ENCODE data around the gene DSCAM. TPM values are rescaled to one million over a fixed set of nuclear protein-coding genes. Genes with fewer than 3 reads are reported as not detected.

The DSCAM gene, protein sequence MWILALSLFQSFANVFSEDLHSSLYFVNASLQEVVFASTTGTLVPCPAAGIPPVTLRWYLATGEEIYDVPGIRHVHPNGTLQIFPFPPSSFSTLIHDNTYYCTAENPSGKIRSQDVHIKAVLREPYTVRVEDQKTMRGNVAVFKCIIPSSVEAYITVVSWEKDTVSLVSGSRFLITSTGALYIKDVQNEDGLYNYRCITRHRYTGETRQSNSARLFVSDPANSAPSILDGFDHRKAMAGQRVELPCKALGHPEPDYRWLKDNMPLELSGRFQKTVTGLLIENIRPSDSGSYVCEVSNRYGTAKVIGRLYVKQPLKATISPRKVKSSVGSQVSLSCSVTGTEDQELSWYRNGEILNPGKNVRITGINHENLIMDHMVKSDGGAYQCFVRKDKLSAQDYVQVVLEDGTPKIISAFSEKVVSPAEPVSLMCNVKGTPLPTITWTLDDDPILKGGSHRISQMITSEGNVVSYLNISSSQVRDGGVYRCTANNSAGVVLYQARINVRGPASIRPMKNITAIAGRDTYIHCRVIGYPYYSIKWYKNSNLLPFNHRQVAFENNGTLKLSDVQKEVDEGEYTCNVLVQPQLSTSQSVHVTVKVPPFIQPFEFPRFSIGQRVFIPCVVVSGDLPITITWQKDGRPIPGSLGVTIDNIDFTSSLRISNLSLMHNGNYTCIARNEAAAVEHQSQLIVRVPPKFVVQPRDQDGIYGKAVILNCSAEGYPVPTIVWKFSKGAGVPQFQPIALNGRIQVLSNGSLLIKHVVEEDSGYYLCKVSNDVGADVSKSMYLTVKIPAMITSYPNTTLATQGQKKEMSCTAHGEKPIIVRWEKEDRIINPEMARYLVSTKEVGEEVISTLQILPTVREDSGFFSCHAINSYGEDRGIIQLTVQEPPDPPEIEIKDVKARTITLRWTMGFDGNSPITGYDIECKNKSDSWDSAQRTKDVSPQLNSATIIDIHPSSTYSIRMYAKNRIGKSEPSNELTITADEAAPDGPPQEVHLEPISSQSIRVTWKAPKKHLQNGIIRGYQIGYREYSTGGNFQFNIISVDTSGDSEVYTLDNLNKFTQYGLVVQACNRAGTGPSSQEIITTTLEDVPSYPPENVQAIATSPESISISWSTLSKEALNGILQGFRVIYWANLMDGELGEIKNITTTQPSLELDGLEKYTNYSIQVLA (N-terminal part only)
- not detected in 2 replicates for total RNA-seq

DNA sequence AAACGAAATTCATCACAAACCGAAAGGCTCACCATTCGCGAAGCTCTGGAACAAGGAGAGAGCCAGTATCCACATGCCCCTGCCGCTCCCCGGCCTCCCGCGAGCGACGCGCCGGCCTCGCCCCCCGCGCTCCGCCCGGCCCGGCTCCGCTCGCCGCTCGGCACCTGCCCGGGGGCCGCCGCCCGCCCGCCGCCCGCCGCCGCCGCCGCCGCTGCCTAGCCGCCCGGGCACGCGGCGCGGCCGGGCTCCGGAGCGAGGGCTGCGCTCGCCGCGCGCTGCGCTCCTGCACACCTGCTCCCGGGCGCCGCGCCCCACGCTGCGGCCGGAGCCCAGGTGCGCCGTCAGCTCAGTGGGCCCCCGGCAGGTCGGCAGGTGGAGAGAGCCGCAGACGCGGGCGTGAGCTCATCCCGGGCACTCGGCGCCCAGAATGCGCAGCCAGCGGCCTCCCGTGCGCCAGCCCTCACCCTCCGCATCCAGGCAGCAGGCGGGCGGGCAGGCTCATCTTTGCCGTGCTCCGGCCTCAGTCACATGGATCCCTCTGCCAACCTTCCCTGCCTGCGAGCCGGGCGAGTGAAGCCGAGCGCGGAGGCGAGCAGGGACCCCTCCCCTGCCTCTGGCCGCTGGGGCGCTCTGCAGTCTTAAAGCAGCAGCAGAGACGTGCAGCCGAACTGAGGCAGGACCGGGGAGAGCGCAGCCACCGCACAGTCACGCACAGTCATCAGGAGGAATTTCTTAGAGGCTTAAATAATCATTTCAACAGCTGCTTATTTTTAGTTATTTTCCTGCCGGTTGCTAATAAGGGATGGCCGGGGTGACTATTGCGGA is at the start of gene DSCAM:
Gene DSCAM (minus strand): TSS at position 572 of the 825 bp plus-strand sequence. CDS start 497 bp downstream, at position 75.

All from mammary microvascular endothelial cell (primary cell).